ENCODE results near the gene UBE2J2.

The UBE2J2 gene

GRCh38 chr1:1256956-1257871 is 16.4 kb downstream of the UBE2J2 start:
- no peak overlapping the region for H3K4ac ChIP-seq (ENCODE audit: low read depth in 1 of 2, low read length in 2 of 2)
- H3K27ac ChIP-seq (ENCODE audit: low read length, poor library complexity, severe bottlenecking): no peak overlapping the region
- WGBS: 96% methylated on average over 25 of the region's 31 CpGs
- H3K79me1 ChIP-seq (replicated peaks; ENCODE audit: low read length, poor library complexity, severe bottlenecking): peaks cover 44% of the 10 kb centered on the region
- H3K14ac ChIP-seq (ENCODE audit: low read length in 2 of 2): no peak overlapping the region
- H2BK5ac ChIP-seq (ENCODE audit: low read depth, low read length, poor library complexity, severe bottlenecking): no peak overlapping the region
- H2BK12ac ChIP-seq (ENCODE audit: low read length in 2 of 2): no peak overlapping the region
- H4K91ac ChIP-seq (ENCODE audit: low read length): no peak overlapping the region
- no peak for DNase-seq
- H2AFZ ChIP-seq (ENCODE audit: low read depth, low read length): no peak overlapping the region
- peaks cover 25% of the 10 kb centered on the region for H3K4me1 ChIP-seq (ENCODE audit: control insufficient read depth, insufficient read depth, low read depth, low read length)
- no peak overlapping the region for H3K18ac ChIP-seq (ENCODE audit: low read depth in 1 of 2, low read length in 2 of 2)
- no peak overlapping the region for H3K4me2 ChIP-seq (ENCODE audit: low read length, poor library complexity, severe bottlenecking)
- no peaks in the 10 kb centered on the region for H3K9me3 ChIP-seq (ENCODE audit: control insufficient read depth, low read length)
- no peak overlapping the region for H2BK120ac ChIP-seq (ENCODE audit: low read depth, low read length)
- no peak overlapping the region for H2BK15ac ChIP-seq (ENCODE audit: low read depth, poor library complexity, severe bottlenecking)
- H3K23ac ChIP-seq (ENCODE audit: low read length in 2 of 2): no peak overlapping the region
- no peaks in the 10 kb centered on the region for H3K27me3 ChIP-seq (ENCODE audit: control insufficient read depth in 1 of 2, insufficient read depth in 1 of 2, low read length in 2 of 2)
- H3K9ac ChIP-seq (ENCODE audit: low read length): no peak overlapping the region
- peaks cover 74 to 89% of the 10 kb centered on the region in 2 experiments for H3K36me3 ChIP-seq (ENCODE audit: control insufficient read depth in 1 of 2, insufficient read depth in 2 of 2, low read depth in 1 of 2, low read length in 2 of 2)
- no peak overlapping the region for H3K4me3 ChIP-seq (ENCODE audit: insufficient read depth in 1 of 2, low read depth in 1 of 2, low read length in 2 of 2)
- H4K8ac ChIP-seq (ENCODE audit: low read length): no peak overlapping the region
- H2AK5ac ChIP-seq (ENCODE audit: low read length, severe bottlenecking): no peak overlapping the region

- Histone ChIP-seq H2BK15ac (ENCODE audit: low read depth, poor library complexity, severe bottlenecking) (no peak overlapping the region), H2BK120ac (ENCODE audit: low read depth, low read length) (no peak overlapping the region), H3K9ac (ENCODE audit: low read length) (no peak overlapping the region), H2BK5ac (ENCODE audit: low read depth, low read length, poor library complexity, severe bottlenecking) (no peak overlapping the region), H3K79me1 (replicated peaks; ENCODE audit: low read length, poor library complexity, severe bottlenecking) (peaks cover 43% of the 10 kb centered on the region), H4K8ac (ENCODE audit: low read length) (no peak overlapping the region), H2AK5ac (ENCODE audit: low read length, severe bottlenecking) (no peak overlapping the region), H3K27ac (ENCODE audit: low read length, poor library complexity, severe bottlenecking) (no peak overlapping the region), H3K18ac (ENCODE audit: low read depth in 1 of 2, low read length in 2 of 2) (no peak overlapping the region), H2AFZ (ENCODE audit: low read depth, low read length) (no peak overlapping the region), H3K4me1 (ENCODE audit: control insufficient read depth, insufficient read depth, low read depth, low read length) (peaks cover 24% of the 10 kb centered on the region), H3K36me3 (ENCODE audit: control insufficient read depth in 1 of 2, insufficient read depth in 2 of 2, low read depth in 1 of 2, low read length in 2 of 2) (peaks cover 62 to 90% of the 10 kb centered on the region in 2 experiments), H3K9me3 (ENCODE audit: control insufficient read depth, low read length) (no peaks in the 10 kb centered on the region), H3K4me2 (ENCODE audit: low read length, poor library complexity, severe bottlenecking) (no peak overlapping the region), H3K4me3 (ENCODE audit: insufficient read depth in 1 of 2, low read depth in 1 of 2, low read length in 2 of 2) (no peak overlapping the region), H2BK12ac (ENCODE audit: low read length in 2 of 2) (no peak overlapping the region), H4K91ac (ENCODE audit: low read length) (no peak overlapping the region), H3K14ac (ENCODE audit: low read length in 2 of 2) (no peak overlapping the region), H3K27me3 (ENCODE audit: control insufficient read depth in 1 of 2, insufficient read depth in 1 of 2, low read length in 2 of 2) (no peaks in the 10 kb centered on the region), H3K4ac (ENCODE audit: low read depth in 1 of 2, low read length in 2 of 2) (no peak overlapping the region), H3K23ac (ENCODE audit: low read length in 2 of 2) (no peak overlapping the region)
- DNase-seq: no peak
- 94% methylated on average over 10 of the region's 10 CpGs for WGBS
Measured at GRCh38 chr1:1255611-1256010, 18.0 kb downstream of the UBE2J2 start.

- Histone ChIP-seq H3K27me3 (ENCODE audit: control insufficient read depth in 1 of 2, insufficient read depth in 1 of 2, low read length in 2 of 2) (no peaks in the 10 kb centered on the region), H2AFZ (ENCODE audit: low read depth, low read length) (no peak overlapping the region), H3K4ac (ENCODE audit: low read depth in 1 of 2, low read length in 2 of 2) (no peak overlapping the region), H2BK15ac (ENCODE audit: low read depth, poor library complexity, severe bottlenecking) (no peak overlapping the region), H3K79me1 (replicated peaks; ENCODE audit: low read length, poor library complexity, severe bottlenecking) (peaks cover 44% of the 10 kb centered on the region), H3K18ac (ENCODE audit: low read depth in 1 of 2, low read length in 2 of 2) (no peak overlapping the region), H3K9me3 (ENCODE audit: control insufficient read depth, low read length) (no peaks in the 10 kb centered on the region), H3K4me2 (ENCODE audit: low read length, poor library complexity, severe bottlenecking) (no peak overlapping the region), H3K27ac (ENCODE audit: low read length, poor library complexity, severe bottlenecking) (no peak overlapping the region), H2BK5ac (ENCODE audit: low read depth, low read length, poor library complexity, severe bottlenecking) (no peak overlapping the region), H3K14ac (ENCODE audit: low read length in 2 of 2) (no peak overlapping the region), H3K23ac (ENCODE audit: low read length in 2 of 2) (no peak overlapping the region), H2AK5ac (ENCODE audit: low read length, severe bottlenecking) (no peak overlapping the region), H2BK12ac (ENCODE audit: low read length in 2 of 2) (no peak overlapping the region), H4K8ac (ENCODE audit: low read length) (no peak overlapping the region), H3K4me1 (ENCODE audit: control insufficient read depth, insufficient read depth, low read depth, low read length) (peaks cover 26% of the 10 kb centered on the region), H3K4me3 (ENCODE audit: insufficient read depth in 1 of 2, low read depth in 1 of 2, low read length in 2 of 2) (no peak overlapping the region), H3K36me3 (ENCODE audit: control insufficient read depth in 1 of 2, insufficient read depth in 2 of 2, low read depth in 1 of 2, low read length in 2 of 2) (peaks cover 57 to 87% of the 10 kb centered on the region in 2 experiments), H2BK120ac (ENCODE audit: low read depth, low read length) (no peak overlapping the region), H3K9ac (ENCODE audit: low read length) (no peak overlapping the region), H4K91ac (ENCODE audit: low read length) (no peak overlapping the region)
- WGBS: 99% methylated on average over 26 of the region's 26 CpGs
- DNase-seq: no peak
Measured at GRCh38 chr1:1255078-1255477, 18.6 kb downstream of the UBE2J2 start.

- Histone ChIP-seq H3K4me2 (ENCODE audit: low read length, poor library complexity, severe bottlenecking) (no peak overlapping the region), H3K4me1 (ENCODE audit: control insufficient read depth, insufficient read depth, low read depth, low read length) (peaks cover 26% of the 10 kb centered on the region), H3K14ac (ENCODE audit: low read length in 2 of 2) (no peak overlapping the region), H2AK5ac (ENCODE audit: low read length, severe bottlenecking) (no peak overlapping the region), H2AFZ (ENCODE audit: low read depth, low read length) (no peak overlapping the region), H2BK15ac (ENCODE audit: low read depth, poor library complexity, severe bottlenecking) (no peak overlapping the region), H3K36me3 (ENCODE audit: control insufficient read depth in 1 of 2, insufficient read depth in 2 of 2, low read depth in 1 of 2, low read length in 2 of 2) (peaks cover 53 to 82% of the 10 kb centered on the region in 2 experiments), H3K9ac (ENCODE audit: low read length) (no peak overlapping the region), H3K4me3 (ENCODE audit: insufficient read depth in 1 of 2, low read depth in 1 of 2, low read length in 2 of 2) (no peak overlapping the region), H3K79me1 (replicated peaks; ENCODE audit: low read length, poor library complexity, severe bottlenecking) (peaks cover 46% of the 10 kb centered on the region), H4K8ac (ENCODE audit: low read length) (no peak overlapping the region), H2BK120ac (ENCODE audit: low read depth, low read length) (no peak overlapping the region), H2BK5ac (ENCODE audit: low read depth, low read length, poor library complexity, severe bottlenecking) (no peak overlapping the region), H3K27me3 (ENCODE audit: control insufficient read depth in 1 of 2, insufficient read depth in 1 of 2, low read length in 2 of 2) (no peaks in the 10 kb centered on the region), H4K91ac (ENCODE audit: low read length) (no peak overlapping the region), H3K9me3 (ENCODE audit: control insufficient read depth, low read length) (no peaks in the 10 kb centered on the region), H3K4ac (ENCODE audit: low read depth in 1 of 2, low read length in 2 of 2) (no peak overlapping the region), H3K18ac (ENCODE audit: low read depth in 1 of 2, low read length in 2 of 2) (no peak overlapping the region), H3K27ac (ENCODE audit: low read length, poor library complexity, severe bottlenecking) (no peak overlapping the region), H2BK12ac (ENCODE audit: low read length in 2 of 2) (no peak overlapping the region), H3K23ac (ENCODE audit: low read length in 2 of 2) (no peak overlapping the region)
- 96% methylated on average over 21 of the region's 21 CpGs for WGBS
- no peak for DNase-seq
Measured at GRCh38 chr1:1254667-1254998, 19.0 kb downstream of the UBE2J2 start.
